HS-5 (cell line): ENCODE data around the gene TRAPPC11.

Experiments
- DNase-seq: peaks from one replicate; pipeline ENCODE4 v3.0.0-alpha.2; 2012; ENCODE audit warnings: low read depth

The TRAPPC11 gene

GRCh38 chr4:183758061-183758757 is 99.1 kb downstream of the TRAPPC11 start:
- no peak for DNase-seq

- DNase-seq, result no peak
Observed at GRCh38 chr4:183758758-183759447, 99.8 kb downstream of the TRAPPC11 start.

GRCh38 chr4:183760326-183760725 is 101.2 kb downstream of the TRAPPC11 start:
- DNase-seq, result no peak
